Kidney epithelial cell (primary cell): ENCODE results near the gene PROX1. TPM values are rescaled to one million over a fixed set of nuclear protein-coding genes. Genes with fewer than 3 reads are reported as not detected.

Experiments
- DNase-seq: peaks from one replicate; pipeline ENCODE4 v3.0.0-alpha.2; 2010; ENCODE audit warnings: low read depth
- H3K27me3 ChIP-seq: 2 replicates; pipeline ENCODE4 v1.6.0; 2011; ENCODE audit warnings: low read length; ENCODE audit not compliant: control insufficient read depth, insufficient read depth
- H3K36me3 ChIP-seq: 2 replicates; pipeline ENCODE4 v1.5.1; 2011; ENCODE audit warnings: low read length; ENCODE audit not compliant: control insufficient read depth, insufficient read depth
- H3K4me3 ChIP-seq: 2 replicates; pipeline ENCODE4 v1.5.1; 2011; ENCODE audit warnings: low read depth, mild to moderate bottlenecking, control low read depth, low read length
- CTCF ChIP-seq: IDR thresholded peaks from 2 replicates; pipeline ENCODE4 v1.5.1; 2011; ENCODE audit warnings: mild to moderate bottlenecking, moderate library complexity, low read length, control low read depth, inconsistent platforms; ENCODE audit not compliant: insufficient read depth, poor library complexity, severe bottlenecking
- total RNA-seq: library from RNA; depleted of rRNA; stranded (reverse); fragments of >200 nt; gene quantifications from 2 replicates; pipeline ENCODE4 v1.2.3, GENCODE V29; 2015

Gene PROX1
- total RNA-seq, 1 donor from 2014 or later: 0.88 TPM

GRCh38 chr1:214072426-214073157 lies 84.8 kb downstream of the PROX1 start:
- peaks cover 8% of the 10 kb centered on the region for H3K27me3 ChIP-seq
- no peaks in the 10 kb centered on the region for H3K36me3 ChIP-seq
- no peak overlapping the region for H3K4me3 ChIP-seq
- no peak for DNase-seq
- no peak for TF ChIP-seq CTCF

GRCh38 chr1:214074477-214074876 lies 86.7 kb downstream of the PROX1 start:
- no peak for TF ChIP-seq CTCF
- Histone ChIP-seq H3K36me3 (no peaks in the 10 kb centered on the region), H3K4me3 (no peak overlapping the region), H3K27me3 (peaks cover 8% of the 10 kb centered on the region)
- DNase-seq: no peak

GRCh38 chr1:214075305-214075998 lies 87.7 kb downstream of the PROX1 start:
- no peak overlapping the region for H3K4me3 ChIP-seq

GRCh38 chr1:214075999-214076707 lies 88.4 kb downstream of the PROX1 start:
- Histone ChIP-seq H3K36me3 (no peaks in the 10 kb centered on the region), H3K27me3 (peaks cover 8% of the 10 kb centered on the region), H3K4me3 (no peak overlapping the region)
- no peak for TF ChIP-seq CTCF
- no peak for DNase-seq

More at GRCh38 chr1:214075305-214075998, 87.7 kb downstream of the PROX1 start:
- Histone ChIP-seq H3K36me3 (no peaks in the 10 kb centered on the region), H3K27me3 (peaks cover 8% of the 10 kb centered on the region)
- no peak for DNase-seq
- TF ChIP-seq CTCF: no peak

- Histone ChIP-seq H3K4me3 (no peak overlapping the region), H3K36me3 (no peaks in the 10 kb centered on the region), H3K27me3 (peaks cover 8% of the 10 kb centered on the region)
- DNase-seq: no peak
- no peak for TF ChIP-seq CTCF
Observed at GRCh38 chr1:214076708-214077065, 88.9 kb downstream of the PROX1 start.
